ENCODE results near the gene PCA3.

PCA3 gene

GRCh38 chr9:76741524-76741923 lies 22.7 kb upstream of the PCA3 start:
- TF ChIP-seq EP300 (IDR thresholded peaks at IDR 0.05; ENCODE audit: borderline replicate concordance): no peak

GRCh38 chr9:76743931-76744330 lies 20.3 kb upstream of the PCA3 start:
- no peak for TF ChIP-seq TAF1 (IDR thresholded peaks at IDR 0.05; ENCODE audit: low read depth)
- TF ChIP-seq TEAD4 (IDR thresholded peaks at IDR 0.05): no peak
- no peak for TF ChIP-seq NFIC (IDR thresholded peaks at IDR 0.05)
- no peak for TF ChIP-seq CEBPB (IDR thresholded peaks at IDR 0.05)
- no peak for TF ChIP-seq FOXM1 (IDR thresholded peaks at IDR 0.05; ENCODE audit: borderline replicate concordance, low read depth)
- TF ChIP-seq MAX (IDR thresholded peaks at IDR 0.05): no peak
- no peak for TF ChIP-seq REST (IDR thresholded peaks at IDR 0.05; ENCODE audit: low read depth)
- TF ChIP-seq ZBTB7A (IDR thresholded peaks at IDR 0.05; ENCODE audit: low read depth): no peak
- no peak for TF ChIP-seq CREB1 (IDR thresholded peaks at IDR 0.05; ENCODE audit: low read depth)
- TF ChIP-seq EGR1 (IDR thresholded peaks at IDR 0.05): no peak

GRCh38 chr9:76744336-76744735 lies 19.9 kb upstream of the PCA3 start:
- TF ChIP-seq RAD21 (IDR thresholded peaks at IDR 0.05; ENCODE audit: low read depth) (no peak), TAF1 (IDR thresholded peaks at IDR 0.05; ENCODE audit: low read depth) (no peak), FOXM1 (IDR thresholded peaks at IDR 0.05; ENCODE audit: borderline replicate concordance, low read depth) (no peak), NFIC (IDR thresholded peaks at IDR 0.05) (no peak), YY1 (IDR thresholded peaks at IDR 0.05; ENCODE audit: low read depth) (no peak), TCF12 (IDR thresholded peaks at IDR 0.05; ENCODE audit: low read depth) (no peak), REST (IDR thresholded peaks at IDR 0.05; ENCODE audit: low read depth) (no peak), ZBTB7A (IDR thresholded peaks at IDR 0.05; ENCODE audit: low read depth) (no peak), USF1 (IDR thresholded peaks at IDR 0.05) (no peak), TEAD4 (IDR thresholded peaks at IDR 0.05) (no peak)

- TF ChIP-seq EGR1 (IDR thresholded peaks at IDR 0.05): no peak
- no peak for TF ChIP-seq CREB1 (IDR thresholded peaks at IDR 0.05; ENCODE audit: low read depth)
- TF ChIP-seq FOXM1 (IDR thresholded peaks at IDR 0.05; ENCODE audit: borderline replicate concordance, low read depth): no peak
- TF ChIP-seq RAD21 (IDR thresholded peaks at IDR 0.05; ENCODE audit: low read depth): no peak
- no peak for TF ChIP-seq TCF12 (IDR thresholded peaks at IDR 0.05; ENCODE audit: low read depth)
- TF ChIP-seq REST (IDR thresholded peaks at IDR 0.05; ENCODE audit: low read depth): no peak
- TF ChIP-seq MAX (IDR thresholded peaks at IDR 0.05): no peak
- no peak for TF ChIP-seq EP300 (IDR thresholded peaks at IDR 0.05; ENCODE audit: borderline replicate concordance)
- TF ChIP-seq TEAD4 (IDR thresholded peaks at IDR 0.05): no peak
- no peak for TF ChIP-seq CEBPB (IDR thresholded peaks at IDR 0.05)
- TF ChIP-seq USF1 (IDR thresholded peaks at IDR 0.05): no peak
- no peak for TF ChIP-seq YY1 (IDR thresholded peaks at IDR 0.05; ENCODE audit: low read depth)
- TF ChIP-seq ZBTB7A (IDR thresholded peaks at IDR 0.05; ENCODE audit: low read depth): no peak
- TF ChIP-seq TAF1 (IDR thresholded peaks at IDR 0.05; ENCODE audit: low read depth): no peak
- TF ChIP-seq NFIC (IDR thresholded peaks at IDR 0.05): no peak
Measured at GRCh38 chr9:76751001-76751400, 13.2 kb upstream of the PCA3 start.

- TF ChIP-seq REST (IDR thresholded peaks at IDR 0.05; ENCODE audit: low read depth) (no peak), RAD21 (IDR thresholded peaks at IDR 0.05; ENCODE audit: low read depth) (peak; percentile 46), ZBTB7A (IDR thresholded peaks at IDR 0.05; ENCODE audit: low read depth) (no peak)
Measured at GRCh38 chr9:76756268-76756640, 8.0 kb upstream of the PCA3 start.
